WTC11 (cell line): ENCODE results near the gene CD164L2.

Source experiments
- CTCF ChIP-seq: fragments of 200-600 bp; IDR thresholded peaks from 2 replicates; pipeline ENCODE4 v1.8.0; 2022; ENCODE audit warnings: antibody characterized with exemption
- MXD4 ChIP-seq: fragments of 250-450 bp; sonication (Bioruptor Pico); IDR thresholded peaks from 2 replicates; pipeline ENCODE4 v1.8.0; 2021; ENCODE audit warnings: mild to moderate bottlenecking, moderate library complexity, borderline replicate concordance
- NFE2L1 ChIP-seq: sonication (generic); formaldehyde crosslinking; IDR thresholded peaks from 2 replicates; pipeline ENCODE4 v1.8.1; 2023; ENCODE audit warnings: missing genetic modification reagents
- SP1 ChIP-seq: sonication (generic); formaldehyde crosslinking; conservative IDR thresholded peaks from 2 replicates; pipeline ENCODE4 v1.8.1; 2022; ENCODE audit warnings: missing genetic modification reagents
- TF ChIP-seq, protein P1 (sequence below): sonication (generic); formaldehyde crosslinking; IDR thresholded peaks from 2 replicates; pipeline ENCODE4 v1.8.1; 2023; ENCODE audit warnings: mild to moderate bottlenecking, missing genetic modification reagents
- TF ChIP-seq, protein P2 (sequence below): sonication (generic); formaldehyde crosslinking; IDR thresholded peaks from 2 replicates; pipeline ENCODE4 v1.8.0; 2022; ENCODE audit warnings: mild to moderate bottlenecking, missing genetic modification reagents
- TF ChIP-seq, protein P3 (sequence below): sonication (generic); formaldehyde crosslinking; IDR thresholded peaks from 2 replicates; pipeline ENCODE4 v1.8.1; 2023; ENCODE audit warnings: mild to moderate bottlenecking, missing genetic modification reagents
- TF ChIP-seq, protein P4 (sequence below): sonication (generic); formaldehyde crosslinking; IDR thresholded peaks from 2 replicates; pipeline ENCODE4 v1.8.1; 2023; ENCODE audit warnings: mild to moderate bottlenecking, missing genetic modification reagents, moderate library complexity

DNA sequence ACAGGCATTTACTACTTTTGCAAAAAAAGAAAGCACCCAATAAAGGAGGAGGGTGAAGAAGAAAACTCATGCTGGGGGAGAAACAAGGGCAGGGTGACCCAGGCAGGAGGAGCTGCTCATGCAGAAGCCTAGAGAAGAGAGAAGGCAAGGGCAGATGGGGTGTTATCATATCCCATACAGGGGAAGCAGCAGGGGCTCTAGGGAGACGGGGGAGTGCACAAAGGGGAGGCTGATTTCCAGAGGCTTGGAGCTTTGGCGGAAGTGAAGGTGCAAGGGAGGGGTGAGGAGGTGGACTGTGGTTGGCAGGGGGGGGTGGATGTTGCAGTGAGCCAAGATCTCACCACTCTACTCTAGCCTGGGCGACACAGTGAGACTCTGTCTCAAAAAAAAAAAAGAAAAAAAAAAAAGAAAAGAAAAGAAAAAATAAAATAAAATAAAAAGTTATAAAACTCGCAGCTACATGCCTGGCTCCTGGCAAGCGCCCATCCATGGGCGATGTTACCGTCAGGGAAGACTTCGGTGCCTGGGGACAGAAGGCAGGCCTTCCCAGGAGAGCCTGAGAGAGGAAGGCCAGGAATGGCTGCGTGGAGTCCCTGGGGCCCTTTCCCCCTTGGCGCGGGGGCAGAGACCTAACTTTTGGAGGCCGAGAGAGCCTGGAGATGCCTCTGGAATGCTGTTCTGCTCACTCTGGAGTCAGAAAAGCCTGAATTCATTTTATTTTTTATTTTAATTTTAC is 5.2 kb downstream of the CD164L2 start:
- TF ChIP-seq, protein P1, sequence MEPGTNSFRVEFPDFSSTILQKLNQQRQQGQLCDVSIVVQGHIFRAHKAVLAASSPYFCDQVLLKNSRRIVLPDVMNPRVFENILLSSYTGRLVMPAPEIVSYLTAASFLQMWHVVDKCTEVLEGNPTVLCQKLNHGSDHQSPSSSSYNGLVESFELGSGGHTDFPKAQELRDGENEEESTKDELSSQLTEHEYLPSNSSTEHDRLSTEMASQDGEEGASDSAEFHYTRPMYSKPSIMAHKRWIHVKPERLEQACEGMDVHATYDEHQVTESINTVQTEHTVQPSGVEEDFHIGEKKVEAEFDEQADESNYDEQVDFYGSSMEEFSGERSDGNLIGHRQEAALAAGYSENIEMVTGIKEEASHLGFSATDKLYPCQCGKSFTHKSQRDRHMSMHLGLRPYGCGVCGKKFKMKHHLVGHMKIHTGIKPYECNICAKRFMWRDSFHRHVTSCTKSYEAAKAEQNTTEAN (CRISPR knock-in tag): no peak
- TF ChIP-seq NFE2L1: no peak
- no peak for TF ChIP-seq SP1
- TF ChIP-seq, protein P2, sequence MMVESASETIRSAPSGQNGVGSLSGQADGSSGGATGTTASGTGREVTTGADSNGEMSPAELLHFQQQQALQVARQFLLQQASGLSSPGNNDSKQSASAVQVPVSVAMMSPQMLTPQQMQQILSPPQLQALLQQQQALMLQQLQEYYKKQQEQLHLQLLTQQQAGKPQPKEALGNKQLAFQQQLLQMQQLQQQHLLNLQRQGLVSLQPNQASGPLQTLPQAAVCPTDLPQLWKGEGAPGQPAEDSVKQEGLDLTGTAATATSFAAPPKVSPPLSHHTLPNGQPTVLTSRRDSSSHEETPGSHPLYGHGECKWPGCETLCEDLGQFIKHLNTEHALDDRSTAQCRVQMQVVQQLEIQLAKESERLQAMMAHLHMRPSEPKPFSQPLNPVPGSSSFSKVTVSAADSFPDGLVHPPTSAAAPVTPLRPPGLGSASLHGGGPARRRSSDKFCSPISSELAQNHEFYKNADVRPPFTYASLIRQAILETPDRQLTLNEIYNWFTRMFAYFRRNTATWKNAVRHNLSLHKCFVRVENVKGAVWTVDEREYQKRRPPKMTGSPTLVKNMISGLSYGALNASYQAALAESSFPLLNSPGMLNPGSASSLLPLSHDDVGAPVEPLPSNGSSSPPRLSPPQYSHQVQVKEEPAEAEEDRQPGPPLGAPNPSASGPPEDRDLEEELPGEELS (CRISPR knock-in tag): no peak
- no peak for TF ChIP-seq CTCF
- no peak for TF ChIP-seq MXD4
- TF ChIP-seq, protein P3, sequence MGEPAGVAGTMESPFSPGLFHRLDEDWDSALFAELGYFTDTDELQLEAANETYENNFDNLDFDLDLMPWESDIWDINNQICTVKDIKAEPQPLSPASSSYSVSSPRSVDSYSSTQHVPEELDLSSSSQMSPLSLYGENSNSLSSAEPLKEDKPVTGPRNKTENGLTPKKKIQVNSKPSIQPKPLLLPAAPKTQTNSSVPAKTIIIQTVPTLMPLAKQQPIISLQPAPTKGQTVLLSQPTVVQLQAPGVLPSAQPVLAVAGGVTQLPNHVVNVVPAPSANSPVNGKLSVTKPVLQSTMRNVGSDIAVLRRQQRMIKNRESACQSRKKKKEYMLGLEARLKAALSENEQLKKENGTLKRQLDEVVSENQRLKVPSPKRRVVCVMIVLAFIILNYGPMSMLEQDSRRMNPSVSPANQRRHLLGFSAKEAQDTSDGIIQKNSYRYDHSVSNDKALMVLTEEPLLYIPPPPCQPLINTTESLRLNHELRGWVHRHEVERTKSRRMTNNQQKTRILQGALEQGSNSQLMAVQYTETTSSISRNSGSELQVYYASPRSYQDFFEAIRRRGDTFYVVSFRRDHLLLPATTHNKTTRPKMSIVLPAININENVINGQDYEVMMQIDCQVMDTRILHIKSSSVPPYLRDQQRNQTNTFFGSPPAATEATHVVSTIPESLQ (CRISPR knock-in tag): no peak
- TF ChIP-seq, protein P4, sequence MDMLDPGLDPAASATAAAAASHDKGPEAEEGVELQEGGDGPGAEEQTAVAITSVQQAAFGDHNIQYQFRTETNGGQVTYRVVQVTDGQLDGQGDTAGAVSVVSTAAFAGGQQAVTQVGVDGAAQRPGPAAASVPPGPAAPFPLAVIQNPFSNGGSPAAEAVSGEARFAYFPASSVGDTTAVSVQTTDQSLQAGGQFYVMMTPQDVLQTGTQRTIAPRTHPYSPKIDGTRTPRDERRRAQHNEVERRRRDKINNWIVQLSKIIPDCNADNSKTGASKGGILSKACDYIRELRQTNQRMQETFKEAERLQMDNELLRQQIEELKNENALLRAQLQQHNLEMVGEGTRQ: no peak
